Ectodermal cell (in vitro differentiated cells): ENCODE results near the gene RAD17.
A peak's percentile ranks its signal among the peaks of the same experiment; 100 is the strongest.

Source experiments
- H3K27ac ChIP-seq: 2 replicates; pipeline ENCODE4 v1.7.0; 2013; ENCODE audit warnings: mild to moderate bottlenecking, low read depth, low read length; ENCODE audit not compliant: insufficient read depth, poor library complexity, severe bottlenecking
- H3K27me3 ChIP-seq: 2 replicates; pipeline ENCODE4 v1.7.0; 2013; ENCODE audit warnings: mild to moderate bottlenecking, low read length; ENCODE audit not compliant: insufficient read depth, control insufficient read depth, poor library complexity, severe bottlenecking
- H3K36me3 ChIP-seq: one replicate; pipeline ENCODE4 v1.7.0; 2013; ENCODE audit warnings: low read length; ENCODE audit not compliant: control insufficient read depth, insufficient read depth
- H3K4me1 ChIP-seq: one replicate; pipeline ENCODE4 v1.7.0; 2013; ENCODE audit warnings: low read length; ENCODE audit not compliant: control insufficient read depth, insufficient read depth
- H3K4me3 ChIP-seq: 2 replicates; pipeline ENCODE4 v1.7.0; 2013; ENCODE audit warnings: low read depth, low read length, control low read depth; ENCODE audit not compliant: insufficient read depth
- H3K9me3 ChIP-seq: 2 replicates; pipeline ENCODE4 v1.7.0; 2013; ENCODE audit warnings: mild to moderate bottlenecking, low read length, moderate library complexity; ENCODE audit not compliant: control insufficient read depth
- WGBS, 2 experiments: methylation state at CpG; one replicate each; pipeline ENCODE4 v1.1.7; 2013; ENCODE audit warnings: missing lambda C conversion rate in 2 of 2; 5-methylcytosine and 5-hydroxymethylcytosine counted together

RAD17 gene

GRCh38 chr5:69374911-69375446 is 5.4 kb downstream of the RAD17 start:
- H3K27ac ChIP-seq: no peak overlapping the region
- H3K9me3 ChIP-seq: no peaks in the 10 kb centered on the region
- H3K36me3 ChIP-seq: peaks cover 13% of the 10 kb centered on the region
- H3K4me3 ChIP-seq: no peak overlapping the region
- H3K27me3 ChIP-seq: no peaks in the 10 kb centered on the region
- no peaks in the 10 kb centered on the region for H3K4me1 ChIP-seq
- 98% methylated on average over 4 of the region's 4 CpGs for WGBS, 2 experiments

- Histone ChIP-seq H3K27me3 (no peaks in the 10 kb centered on the region), H3K27ac (no peak overlapping the region), H3K36me3 (peaks cover 24% of the 10 kb centered on the region), H3K4me1 (no peaks in the 10 kb centered on the region), H3K9me3 (no peaks in the 10 kb centered on the region), H3K4me3 (no peak overlapping the region)
These were observed 8.8 kb downstream of the RAD17 start for GRCh38 chr5:69378376-69378775.

- Histone ChIP-seq H3K4me3 (no peak overlapping the region), H3K4me1 (no peaks in the 10 kb centered on the region), H3K27ac (no peak overlapping the region), H3K36me3 (peaks cover 13% of the 10 kb centered on the region), H3K9me3 (no peaks in the 10 kb centered on the region), H3K27me3 (no peaks in the 10 kb centered on the region)
- 94 to 95% methylated on average over 15 of the region's 15 CpGs for WGBS, 2 experiments
These were observed 35.2 kb downstream of the RAD17 start for GRCh38 chr5:69404659-69405330.

GRCh38 chr5:69414885-69415583 is 45.4 kb downstream of the RAD17 start, which contains the start of gene MARVELD2:
TSS of gene MARVELD2 (plus strand) at chr5:69415116. CDS start at chr5:69419386, 4,270 bp downstream.
- 1% methylated on average over 78 of the region's 78 CpGs for WGBS, 2 experiments
- no peak within 1 kb of the TSS for H3K27ac ChIP-seq
- H3K9me3 ChIP-seq: no peaks in the 10 kb centered on the region
- peaks cover 20% of the 10 kb centered on the region for H3K27me3 ChIP-seq
- peak within 1 kb of the TSS; percentile 69 for H3K4me3 ChIP-seq
- H3K4me1 ChIP-seq: no peaks in the 10 kb centered on the region
- peaks cover 6% of the 10 kb centered on the region for H3K36me3 ChIP-seq

- H3K4me1 ChIP-seq: no peaks in the 10 kb centered on the region
- H3K27me3 ChIP-seq: peaks cover 20% of the 10 kb centered on the region
- peak overlapping the region; percentile 69 for H3K4me3 ChIP-seq
- H3K36me3 ChIP-seq: peaks cover 6% of the 10 kb centered on the region
- no peaks in the 10 kb centered on the region for H3K9me3 ChIP-seq
- WGBS, 2 experiments: 3 to 5% methylated on average over 18 of the region's 18 CpGs
- no peak overlapping the region for H3K27ac ChIP-seq
These were observed 46.0 kb downstream of the RAD17 start for GRCh38 chr5:69415584-69415958.

- peaks cover 20% of the 10 kb centered on the region for H3K27me3 ChIP-seq
- H3K27ac ChIP-seq: no peak overlapping the region
- H3K4me1 ChIP-seq: no peaks in the 10 kb centered on the region
- no peaks in the 10 kb centered on the region for H3K9me3 ChIP-seq
- peaks cover 6% of the 10 kb centered on the region for H3K36me3 ChIP-seq
- H3K4me3 ChIP-seq: peak overlapping the region; percentile 69
- 25 to 27% methylated on average over 5 to 6 of the region's 6 CpGs for WGBS, 2 experiments
These were observed 46.6 kb downstream of the RAD17 start for GRCh38 chr5:69416180-69416579.

- Histone ChIP-seq H3K27ac (no peak overlapping the region), H3K9me3 (no peaks in the 10 kb centered on the region), H3K27me3 (peaks cover 20% of the 10 kb centered on the region), H3K4me3 (no peak overlapping the region), H3K4me1 (no peaks in the 10 kb centered on the region), H3K36me3 (peaks cover 1% of the 10 kb centered on the region)
These were observed 47.1 kb downstream of the RAD17 start for GRCh38 chr5:69416699-69417098.

- H3K27me3 ChIP-seq: peaks cover 20% of the 10 kb centered on the region
- H3K36me3 ChIP-seq: no peaks in the 10 kb centered on the region
- no peaks in the 10 kb centered on the region for H3K9me3 ChIP-seq
- WGBS, 2 experiments: 97% methylated on average over 3 of the region's 3 CpGs; no CpG with 5 or more reads in 1 of the 2 experiments
- no peaks in the 10 kb centered on the region for H3K4me1 ChIP-seq
- no peak overlapping the region for H3K4me3 ChIP-seq
- H3K27ac ChIP-seq: no peak overlapping the region
These were observed 48.9 kb downstream of the RAD17 start for GRCh38 chr5:69418554-69418953.

- Histone ChIP-seq H3K36me3 (no peaks in the 10 kb centered on the region), H3K4me3 (no peak overlapping the region), H3K4me1 (peaks cover 2% of the 10 kb centered on the region), H3K27me3 (no peaks in the 10 kb centered on the region), H3K27ac (no peak overlapping the region), H3K9me3 (no peaks in the 10 kb centered on the region)
- 90 to 93% methylated on average over 8 to 11 of the region's 11 CpGs for WGBS, 2 experiments
These were observed 62.0 kb downstream of the RAD17 start for GRCh38 chr5:69431424-69432303.
